Dendritic cell treated with granulocyte-macrophage colony-stimulating factor and Interleukin-4, amounts not matched to agents 40 ng/mL and 50 ng/mL, for 4 days (primary cell): ENCODE measurements around the gene RBMS3.

Source experiments
- H3K27ac Mint-ChIP-seq: one replicate; pipeline ENCODE4 v1.8.0; 2022; ENCODE audit warnings: mild to moderate bottlenecking, mixed read lengths
- H3K27me3 Mint-ChIP-seq: one replicate; pipeline ENCODE4 v1.8.0; 2022; ENCODE audit warnings: mild to moderate bottlenecking, mixed read lengths
- H3K36me3 Mint-ChIP-seq: one replicate; pipeline ENCODE4 v1.8.0; 2022; ENCODE audit warnings: low read depth, mixed read lengths
- H3K4me1 Mint-ChIP-seq: one replicate; pipeline ENCODE4 v1.8.0; 2022; ENCODE audit warnings: low read depth, mixed read lengths
- H3K4me3 Mint-ChIP-seq: one replicate; pipeline ENCODE4 v1.8.0; 2022; ENCODE audit warnings: mild to moderate bottlenecking, moderate library complexity, mixed read lengths
- H3K9me3 Mint-ChIP-seq: one replicate; pipeline ENCODE4 v1.8.0; 2022; ENCODE audit warnings: mixed read lengths
- intact Hi-C: fragments of 100-400 bp; cut with micrococcal nuclease; formaldehyde crosslinking; loops from one replicate; pipeline ENCODE4 v1.15.0; 2022

Gene RBMS3

GRCh38 chr3:29958816-29959215 is 677.9 kb downstream of the RBMS3 start:
- H3K36me3 Mint-ChIP-seq = no peaks in the 10 kb centered on the region
- no peaks in the 10 kb centered on the region for H3K27me3 Mint-ChIP-seq
- no peak overlapping the region for H3K4me3 Mint-ChIP-seq
- intact Hi-C loops = no loop called here
- H3K27ac Mint-ChIP-seq = no peak overlapping the region
- H3K9me3 Mint-ChIP-seq = peaks cover 14% of the 10 kb centered on the region
- no peaks in the 10 kb centered on the region for H3K4me1 Mint-ChIP-seq

DNA sequence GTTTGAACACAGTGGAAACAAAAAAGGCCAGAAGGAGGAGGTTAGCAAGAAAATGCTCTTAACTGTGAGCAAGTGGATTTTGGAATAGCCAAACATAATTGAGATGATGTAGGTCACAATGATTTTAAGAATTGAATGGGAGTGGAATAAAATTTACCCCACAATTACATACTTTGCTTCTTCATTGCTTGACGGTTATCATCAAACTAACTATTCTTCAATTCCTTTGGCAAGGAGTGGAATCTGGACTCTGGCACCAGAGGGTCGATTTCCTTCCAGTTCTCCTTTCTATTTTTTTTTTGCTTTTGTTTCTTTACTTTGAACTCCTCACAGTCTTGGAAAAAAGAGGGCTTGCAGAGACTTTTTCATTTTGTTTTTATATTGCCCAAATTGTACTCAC is 691.0 kb downstream of the RBMS3 start:
- H3K36me3 Mint-ChIP-seq = no peaks in the 10 kb centered on the region
- no peaks in the 10 kb centered on the region for H3K27me3 Mint-ChIP-seq
- H3K4me1 Mint-ChIP-seq = no peaks in the 10 kb centered on the region
- peaks cover 15% of the 10 kb centered on the region for H3K9me3 Mint-ChIP-seq
- no peak overlapping the region for H3K27ac Mint-ChIP-seq
- intact Hi-C loops = no loop called here
- no peak overlapping the region for H3K4me3 Mint-ChIP-seq

GRCh38 chr3:29972320-29972993 is 691.6 kb downstream of the RBMS3 start:
- no peaks in the 10 kb centered on the region for H3K36me3 Mint-ChIP-seq
- H3K27ac Mint-ChIP-seq = no peak overlapping the region
- no peaks in the 10 kb centered on the region for H3K4me1 Mint-ChIP-seq
- peaks cover 14% of the 10 kb centered on the region for H3K9me3 Mint-ChIP-seq
- no peak overlapping the region for H3K4me3 Mint-ChIP-seq
- intact Hi-C loops = no loop called here
- H3K27me3 Mint-ChIP-seq = no peaks in the 10 kb centered on the region

GRCh38 chr3:29973763-29974162 is 692.9 kb downstream of the RBMS3 start:
- peaks cover under 1% of the 10 kb centered on the region for H3K9me3 Mint-ChIP-seq
- no peaks in the 10 kb centered on the region for H3K27me3 Mint-ChIP-seq
- H3K36me3 Mint-ChIP-seq = no peaks in the 10 kb centered on the region
- intact Hi-C loops = no loop called here
- no peak overlapping the region for H3K27ac Mint-ChIP-seq
- H3K4me3 Mint-ChIP-seq = no peak overlapping the region
- no peaks in the 10 kb centered on the region for H3K4me1 Mint-ChIP-seq

GRCh38 chr3:29976871-29977270 is 696.0 kb downstream of the RBMS3 start:
- Mint-ChIP-seq H3K27ac (no peak overlapping the region), H3K9me3 (no peaks in the 10 kb centered on the region), H3K36me3 (no peaks in the 10 kb centered on the region), H3K4me3 (no peak overlapping the region), H3K4me1 (no peaks in the 10 kb centered on the region), H3K27me3 (no peaks in the 10 kb centered on the region)
- intact Hi-C loops = no loop called here

GRCh38 chr3:29977360-29977759 is 696.5 kb downstream of the RBMS3 start:
- Mint-ChIP-seq H3K4me3 (no peak overlapping the region), H3K27ac (no peak overlapping the region), H3K27me3 (no peaks in the 10 kb centered on the region), H3K4me1 (no peaks in the 10 kb centered on the region), H3K36me3 (no peaks in the 10 kb centered on the region), H3K9me3 (no peaks in the 10 kb centered on the region)
- intact Hi-C loops = no loop called here

GRCh38 chr3:29978036-29978435 is 697.2 kb downstream of the RBMS3 start:
- Mint-ChIP-seq H3K27me3 (no peaks in the 10 kb centered on the region), H3K36me3 (no peaks in the 10 kb centered on the region), H3K4me1 (no peaks in the 10 kb centered on the region), H3K9me3 (no peaks in the 10 kb centered on the region), H3K4me3 (no peak overlapping the region), H3K27ac (no peak overlapping the region)
- intact Hi-C loops = no loop called here

- H3K36me3 Mint-ChIP-seq = no peaks in the 10 kb centered on the region
- peaks cover 28% of the 10 kb centered on the region for H3K9me3 Mint-ChIP-seq
- peaks cover 2% of the 10 kb centered on the region for H3K27me3 Mint-ChIP-seq
- H3K4me3 Mint-ChIP-seq = no peak overlapping the region
- intact Hi-C loops = no loop called here
- H3K4me1 Mint-ChIP-seq = no peaks in the 10 kb centered on the region
- no peak overlapping the region for H3K27ac Mint-ChIP-seq
These were observed 710.3 kb downstream of the RBMS3 start for GRCh38 chr3:29991198-29991597.

DNA sequence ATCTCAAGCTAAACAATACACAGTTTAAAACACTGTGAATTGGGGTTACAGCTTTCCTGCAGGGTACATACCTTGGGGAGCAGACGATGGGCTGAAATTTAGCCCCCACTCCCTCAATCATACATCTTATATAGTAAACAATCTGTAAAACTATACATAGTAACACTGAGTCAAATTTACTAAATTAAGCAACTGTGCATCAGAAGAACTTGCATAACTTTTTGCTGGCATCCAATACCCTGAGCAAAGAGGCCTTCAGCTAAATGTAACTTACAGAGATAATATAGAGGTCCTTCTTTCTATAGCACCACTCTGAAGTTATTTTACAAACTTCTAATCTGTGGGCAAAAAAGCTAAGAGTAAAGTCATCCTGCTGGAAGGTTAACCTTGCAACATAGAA is 721.9 kb downstream of the RBMS3 start:
- H3K4me3 Mint-ChIP-seq = no peak overlapping the region
- H3K4me1 Mint-ChIP-seq = no peaks in the 10 kb centered on the region
- intact Hi-C loops = no loop called here
- no peaks in the 10 kb centered on the region for H3K9me3 Mint-ChIP-seq
- H3K36me3 Mint-ChIP-seq = no peaks in the 10 kb centered on the region
- no peak overlapping the region for H3K27ac Mint-ChIP-seq
- no peaks in the 10 kb centered on the region for H3K27me3 Mint-ChIP-seq

GRCh38 chr3:30003741-30004140 is 722.9 kb downstream of the RBMS3 start:
- intact Hi-C loops = no loop called here
- H3K36me3 Mint-ChIP-seq = no peaks in the 10 kb centered on the region
- H3K4me1 Mint-ChIP-seq = no peaks in the 10 kb centered on the region
- H3K27me3 Mint-ChIP-seq = no peaks in the 10 kb centered on the region
- H3K27ac Mint-ChIP-seq = no peak overlapping the region
- H3K4me3 Mint-ChIP-seq = no peak overlapping the region
- no peaks in the 10 kb centered on the region for H3K9me3 Mint-ChIP-seq

- no peak overlapping the region for H3K27ac Mint-ChIP-seq
- no peaks in the 10 kb centered on the region for H3K4me1 Mint-ChIP-seq
- H3K4me3 Mint-ChIP-seq = no peak overlapping the region
- no peaks in the 10 kb centered on the region for H3K27me3 Mint-ChIP-seq
- intact Hi-C loops = no loop called here
- H3K36me3 Mint-ChIP-seq = no peaks in the 10 kb centered on the region
- no peaks in the 10 kb centered on the region for H3K9me3 Mint-ChIP-seq
These were observed 723.6 kb downstream of the RBMS3 start for GRCh38 chr3:30004481-30004880.

DNA sequence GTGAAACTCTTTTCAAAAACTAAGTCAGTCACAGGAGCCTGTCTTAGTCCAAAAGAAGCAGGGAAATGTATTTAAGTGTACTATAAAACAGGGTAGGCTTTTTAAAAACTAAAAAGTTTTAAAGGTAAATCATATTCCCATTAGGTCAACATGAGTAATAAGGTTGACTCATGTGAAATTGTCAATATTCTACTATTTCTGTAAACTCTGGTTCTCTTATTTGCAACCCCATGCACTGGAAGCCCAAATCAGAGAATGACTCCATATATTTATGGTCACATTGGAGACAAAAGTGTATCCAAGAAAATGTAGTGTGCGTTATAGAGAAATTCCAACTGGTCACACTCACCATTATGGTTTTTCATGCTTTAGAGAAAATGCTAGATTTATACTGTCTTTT is 725.2 kb downstream of the RBMS3 start:
- no peaks in the 10 kb centered on the region for H3K9me3 Mint-ChIP-seq
- intact Hi-C loops = no loop called here
- H3K36me3 Mint-ChIP-seq = no peaks in the 10 kb centered on the region
- H3K27me3 Mint-ChIP-seq = no peaks in the 10 kb centered on the region
- H3K4me3 Mint-ChIP-seq = no peak overlapping the region
- H3K4me1 Mint-ChIP-seq = no peaks in the 10 kb centered on the region
- no peak overlapping the region for H3K27ac Mint-ChIP-seq

DNA sequence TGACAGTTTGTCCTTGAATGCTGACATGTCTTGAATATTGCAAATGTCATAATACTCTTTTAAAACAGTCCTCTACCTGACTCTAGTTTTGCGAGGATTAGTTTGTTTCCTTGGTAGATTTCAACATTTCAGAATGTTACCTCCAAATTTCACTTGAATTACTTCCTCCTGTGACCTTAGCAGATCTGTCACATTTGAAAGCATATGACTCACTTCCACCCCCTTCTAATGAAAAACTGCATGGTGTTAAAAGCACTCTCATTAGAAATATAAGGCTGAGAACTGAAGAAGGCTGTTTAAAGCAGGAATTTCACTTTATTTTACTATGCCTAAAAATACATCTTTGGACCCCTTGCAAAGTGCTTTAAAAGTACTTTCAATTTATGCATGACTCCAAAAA is 726.8 kb downstream of the RBMS3 start:
- Mint-ChIP-seq H3K4me1 (no peaks in the 10 kb centered on the region), H3K27me3 (no peaks in the 10 kb centered on the region), H3K4me3 (no peak overlapping the region), H3K36me3 (no peaks in the 10 kb centered on the region), H3K27ac (no peak overlapping the region), H3K9me3 (no peaks in the 10 kb centered on the region)
- intact Hi-C loops = no loop called here

- no peak overlapping the region for H3K4me3 Mint-ChIP-seq
- intact Hi-C loops = loop anchor here (5.0 kb wide), 2 partner anchors 501 to 1121 kb away; no protein-coding TSS in a partner anchor
- H3K9me3 Mint-ChIP-seq = no peaks in the 10 kb centered on the region
- no peaks in the 10 kb centered on the region for H3K4me1 Mint-ChIP-seq
- no peak overlapping the region for H3K27ac Mint-ChIP-seq
- no peaks in the 10 kb centered on the region for H3K36me3 Mint-ChIP-seq
- no peaks in the 10 kb centered on the region for H3K27me3 Mint-ChIP-seq
These were observed 730.4 kb downstream of the RBMS3 start for GRCh38 chr3:30011237-30011803.
